ENCODE measurements around the gene HTR4.

HTR4 gene

GRCh38 chr5:148606296-148606695 is 48.0 kb downstream of the HTR4 start:
- DNase-seq (ENCODE audit: low spot score): no peak

- no peak for DNase-seq (ENCODE audit: low spot score)
Observed at GRCh38 chr5:148599187-148599586, 55.1 kb downstream of the HTR4 start.

- no peak for DNase-seq (ENCODE audit: low spot score)
Observed at GRCh38 chr5:148595697-148596096, 58.6 kb downstream of the HTR4 start.

GRCh38 chr5:148586796-148587195 is 67.5 kb downstream of the HTR4 start:
- no peak for DNase-seq (ENCODE audit: low spot score)

GRCh38 chr5:148585988-148586387 is 68.3 kb downstream of the HTR4 start:
- DNase-seq (ENCODE audit: low spot score): no peak

- DNase-seq (ENCODE audit: low spot score): no peak
Observed at GRCh38 chr5:148584103-148584502, 70.2 kb downstream of the HTR4 start.

- no peak for DNase-seq (ENCODE audit: low spot score)
Observed at GRCh38 chr5:148583421-148583965, 70.8 kb downstream of the HTR4 start.

- no peak for DNase-seq (ENCODE audit: low spot score)
Observed at GRCh38 chr5:148574167-148574566, 80.2 kb downstream of the HTR4 start.

- no peak for DNase-seq (ENCODE audit: low spot score)
Observed at GRCh38 chr5:148573374-148573773, 81.0 kb downstream of the HTR4 start.

- no peak for DNase-seq (ENCODE audit: low spot score)
Observed at GRCh38 chr5:148569948-148570347, 84.4 kb downstream of the HTR4 start.

- no peak for DNase-seq (ENCODE audit: low spot score)
Observed at GRCh38 chr5:148565148-148565547, 89.2 kb downstream of the HTR4 start.

GRCh38 chr5:148563021-148563420 is 91.3 kb downstream of the HTR4 start:
- DNase-seq (ENCODE audit: low spot score): no peak

GRCh38 chr5:148561801-148562311 is 92.5 kb downstream of the HTR4 start:
- no peak for DNase-seq (ENCODE audit: low spot score)

GRCh38 chr5:148559461-148559860 is 94.9 kb downstream of the HTR4 start:
- no peak for DNase-seq (ENCODE audit: low spot score)

- DNase-seq (ENCODE audit: low spot score): no peak
Observed at GRCh38 chr5:148558892-148559291, 95.4 kb downstream of the HTR4 start.

GRCh38 chr5:148556835-148557234 is 97.5 kb downstream of the HTR4 start:
- DNase-seq (ENCODE audit: low spot score): no peak

GRCh38 chr5:148554621-148555020 is 99.7 kb downstream of the HTR4 start:
- no peak for DNase-seq (ENCODE audit: low spot score)

GRCh38 chr5:148543727-148544126 is 110.6 kb downstream of the HTR4 start:
- no peak for DNase-seq (ENCODE audit: low spot score)

GRCh38 chr5:148542812-148543211 is 111.5 kb downstream of the HTR4 start:
- no peak for DNase-seq (ENCODE audit: low spot score)

GRCh38 chr5:148541054-148541835 is 113.1 kb downstream of the HTR4 start:
- DNase-seq (ENCODE audit: low spot score): no peak

GRCh38 chr5:148540647-148541046 is 113.7 kb downstream of the HTR4 start:
- no peak for DNase-seq (ENCODE audit: low spot score)

GRCh38 chr5:148539851-148540250 is 114.5 kb downstream of the HTR4 start:
- DNase-seq (ENCODE audit: low spot score): no peak

- no peak for DNase-seq (ENCODE audit: low spot score)
Observed at GRCh38 chr5:148535190-148535589, 119.1 kb downstream of the HTR4 start.

All from activated CD4-positive, alpha-beta T cell treated with anti-CD3 and anti-CD28 coated beads, Interleukin-2, Interleukin-4, amounts not matched to agents 100 ng/mL and 50 ng/mL, durations not matched to agents 16 hours and 8 hours (primary cell).